Measurements from ENCODE around the gene MBP. TPM values are rescaled to one million over a fixed set of nuclear protein-coding genes. Genes with fewer than 3 reads are reported as not detected.

Gene MBP
- total and polyA plus RNA-seq, 2 of the 13 experiments (the other 11 are each of a cell fraction or from before 2014, with no cell fraction given): 5.0 to 8.5 TPM

DNA sequence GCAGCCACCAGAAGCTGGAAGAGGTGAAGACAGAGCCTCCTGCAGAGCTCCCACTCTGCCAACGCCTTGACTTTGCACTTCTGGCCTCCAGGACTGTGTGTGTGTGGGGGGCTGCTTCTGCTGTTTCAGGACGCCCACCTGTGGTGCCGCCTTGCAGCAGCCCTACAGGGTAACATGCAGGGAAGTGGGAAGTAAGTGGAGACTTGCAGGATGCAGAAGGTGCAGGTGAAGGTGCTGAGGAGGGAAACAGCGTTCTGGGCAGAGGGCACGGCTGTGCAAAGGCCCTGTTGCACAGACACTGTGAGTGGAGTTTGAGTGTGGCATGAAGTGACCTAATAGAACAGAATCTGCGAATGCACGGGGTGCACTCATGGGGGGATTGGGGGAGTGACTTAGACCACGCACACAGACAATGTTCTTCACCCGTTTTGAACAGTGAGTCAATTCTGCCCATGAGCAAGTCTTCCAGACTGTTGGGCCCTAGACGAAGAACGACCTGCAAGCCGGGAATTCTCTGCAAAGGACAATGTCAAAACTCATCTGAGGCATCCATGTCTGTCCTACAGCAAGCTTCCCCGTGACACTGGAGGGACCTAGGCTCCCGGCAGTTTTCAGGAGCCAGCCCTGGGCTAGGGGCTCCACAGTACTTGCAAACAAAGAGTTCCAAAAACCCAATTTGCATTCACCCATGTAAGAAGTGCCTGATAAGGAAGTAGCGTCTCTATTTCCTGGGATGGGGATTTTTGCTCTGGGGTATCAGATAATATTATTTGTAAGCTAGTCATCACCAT lies 19.0 kb downstream of the MBP start (continued):
- TF ChIP-seq ZNF749 (CRISPR knock-in tag; IDR thresholded peaks at IDR 0.05; ENCODE audit: borderline replicate concordance) (no peak; the same call in 1 of the 2 replicates), SIN3A (IDR thresholded peaks at IDR 0.05; ENCODE audit: borderline replicate concordance, low read depth, low read length) (no peak), RCOR2 (CRISPR knock-in tag; IDR thresholded peaks at IDR 0.05) (no peak), MIER2 (CRISPR knock-in tag; IDR thresholded peaks at IDR 0.05) (no peak), ARID5B (CRISPR knock-in tag; IDR thresholded peaks at IDR 0.05) (no peak), ZNF790 (CRISPR knock-in tag; IDR thresholded peaks at IDR 0.05; ENCODE audit: borderline replicate concordance) (no peak), ZNF766 (CRISPR knock-in tag; IDR thresholded peaks at IDR 0.05; ENCODE audit: borderline replicate concordance) (no peak)
- TF ChIP-seq, protein P1, sequence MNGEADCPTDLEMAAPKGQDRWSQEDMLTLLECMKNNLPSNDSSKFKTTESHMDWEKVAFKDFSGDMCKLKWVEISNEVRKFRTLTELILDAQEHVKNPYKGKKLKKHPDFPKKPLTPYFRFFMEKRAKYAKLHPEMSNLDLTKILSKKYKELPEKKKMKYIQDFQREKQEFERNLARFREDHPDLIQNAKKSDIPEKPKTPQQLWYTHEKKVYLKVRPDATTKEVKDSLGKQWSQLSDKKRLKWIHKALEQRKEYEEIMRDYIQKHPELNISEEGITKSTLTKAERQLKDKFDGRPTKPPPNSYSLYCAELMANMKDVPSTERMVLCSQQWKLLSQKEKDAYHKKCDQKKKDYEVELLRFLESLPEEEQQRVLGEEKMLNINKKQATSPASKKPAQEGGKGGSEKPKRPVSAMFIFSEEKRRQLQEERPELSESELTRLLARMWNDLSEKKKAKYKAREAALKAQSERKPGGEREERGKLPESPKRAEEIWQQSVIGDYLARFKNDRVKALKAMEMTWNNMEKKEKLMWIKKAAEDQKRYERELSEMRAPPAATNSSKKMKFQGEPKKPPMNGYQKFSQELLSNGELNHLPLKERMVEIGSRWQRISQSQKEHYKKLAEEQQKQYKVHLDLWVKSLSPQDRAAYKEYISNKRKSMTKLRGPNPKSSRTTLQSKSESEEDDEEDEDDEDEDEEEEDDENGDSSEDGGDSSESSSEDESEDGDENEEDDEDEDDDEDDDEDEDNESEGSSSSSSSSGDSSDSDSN (CRISPR knock-in tag; IDR thresholded peaks at IDR 0.05): no peak

Measured in HepG2 (cell line).